GM12878 (cell line): ENCODE results near the gene HAUS1.
"Not testable (repeated sequence)": the region's sequence is repeated elsewhere in the genome, so short reads cannot be mapped to it uniquely, and the experiment has no call there.

ENCODE experiments used
- ATF7 ChIP-seq: fragments of 450-650 bp; IDR thresholded peaks from 2 replicates; pipeline ENCODE4 v1.6.1; 2016; ENCODE audit warnings: low read depth, mild to moderate bottlenecking
- CTCF ChIP-seq, 3 experiments: IDR thresholded peaks in 2 of 3; conservative IDR thresholded peaks in 1 of 3; 2 replicates each; pipeline ENCODE4 v1.5.1; 2011; ENCODE audit warnings: low read depth in 3 of 3, low read length in 3 of 3, mild to moderate bottlenecking in 3 of 3, control low read depth in 2 of 3, moderate library complexity in 2 of 3, inconsistent platforms in 1 of 3, mixed read lengths in 1 of 3; ENCODE audit not compliant: control insufficient read depth in 2 of 3, insufficient read depth in 1 of 3; ENCODE audit errors: extremely low read depth in 1 of 3
- IKZF1 ChIP-seq: fragments of 450-650 bp; conservative IDR thresholded peaks from 2 replicates; pipeline ENCODE4 v1.6.1; 2017; ENCODE audit warnings: antibody characterized with exemption, mild to moderate bottlenecking
- RAD21 ChIP-seq: IDR thresholded peaks from 2 replicates; pipeline ENCODE4 v1.6.1; 2011; ENCODE audit warnings: mild to moderate bottlenecking, low read depth, low read length, moderate library complexity; ENCODE audit not compliant: insufficient read depth
- ZNF384 ChIP-seq: IDR thresholded peaks from 2 replicates; pipeline ENCODE4 v1.6.1; 2012; ENCODE audit warnings: low read depth, mild to moderate bottlenecking, low read length, improper control_type of control experiment, borderline replicate concordance

GRCh38 chr18:46164502-46164901 lies 60.3 kb downstream of the HAUS1 start:
- TF ChIP-seq RAD21; ZNF384; CTCF (IDR thresholded peaks at IDR 0.05 in 2 of 3, conservative IDR thresholded peaks at IDR 0.05 in 1 of 3; ENCODE audit: control insufficient read depth in 2 of 3, extremely low read depth in 1 of 3, insufficient read depth in 1 of 3, low read depth in 3 of 3, low read length in 3 of 3); IKZF1; ATF7: not testable (repeated sequence)
